Cardiac muscle cell (in vitro differentiated cells and primary cell): Measurements from ENCODE around the gene TNFAIP8L3. TPM values are rescaled to one million over a fixed set of nuclear protein-coding genes. Genes with fewer than 3 reads are reported as not detected.

Source experiments
- DNase-seq, 2 donors: peaks; one replicate each; pipeline versions ENCODE4 v3.0.0 to v3.0.0-alpha.2; 2010 to 2017; ENCODE audit warnings: low read depth in 1 of 2, low spot score in 1 of 2
- H3K27ac ChIP-seq: fragments of 200-600 bp; sonication (generic); 2 replicates; pipeline ENCODE4 v1.5.1; 2016
- H3K27me3 ChIP-seq: fragments of 200-600 bp; sonication (generic); 2 replicates; pipeline ENCODE4 v1.6.0; 2016; ENCODE audit warnings: control low read depth
- H3K36me3 ChIP-seq: fragments of 200-600 bp; sonication (generic); 2 replicates; pipeline ENCODE4 v1.5.1; 2016; ENCODE audit warnings: control low read depth
- H3K4me1 ChIP-seq: fragments of 200-600 bp; sonication (generic); 2 replicates; pipeline ENCODE4 v1.8.1; 2017; ENCODE audit warnings: low read depth, mild to moderate bottlenecking, mixed run types
- H3K4me3 ChIP-seq: fragments of 200-600 bp; sonication (generic); 2 replicates; pipeline ENCODE4 v1.5.1; 2016; ENCODE audit warnings: mild to moderate bottlenecking
- H3K9me3 ChIP-seq: fragments of 200-600 bp; sonication (generic); 2 replicates; pipeline ENCODE4 v1.5.1; 2017; ENCODE audit warnings: low read depth, mild to moderate bottlenecking, control low read depth
- polyA plus RNA-seq: library from polyadenylated mRNA; unstranded; fragments of >200 nt; fragmentation: Nextera tagmentation; extraction: Ambion mirVana; gene quantifications from 2 replicates; pipeline ENCODE4 v1.2.1, GENCODE V29; 2016
- total RNA-seq: library from RNA; depleted of rRNA; stranded (reverse); fragments of >200 nt; gene quantifications from 2 replicates; pipeline ENCODE4 v1.2.3, GENCODE V29; 2016
- TF ChIP-seq, protein P1 (sequence below): IDR thresholded peaks from 2 replicates; pipeline ENCODE4 v1.5.1; 2012; ENCODE audit warnings: low read depth, mild to moderate bottlenecking, low read length

The TNFAIP8L3 gene
- total and polyA plus RNA-seq, 2 experiments from 2014 or later: not detected

DNA sequence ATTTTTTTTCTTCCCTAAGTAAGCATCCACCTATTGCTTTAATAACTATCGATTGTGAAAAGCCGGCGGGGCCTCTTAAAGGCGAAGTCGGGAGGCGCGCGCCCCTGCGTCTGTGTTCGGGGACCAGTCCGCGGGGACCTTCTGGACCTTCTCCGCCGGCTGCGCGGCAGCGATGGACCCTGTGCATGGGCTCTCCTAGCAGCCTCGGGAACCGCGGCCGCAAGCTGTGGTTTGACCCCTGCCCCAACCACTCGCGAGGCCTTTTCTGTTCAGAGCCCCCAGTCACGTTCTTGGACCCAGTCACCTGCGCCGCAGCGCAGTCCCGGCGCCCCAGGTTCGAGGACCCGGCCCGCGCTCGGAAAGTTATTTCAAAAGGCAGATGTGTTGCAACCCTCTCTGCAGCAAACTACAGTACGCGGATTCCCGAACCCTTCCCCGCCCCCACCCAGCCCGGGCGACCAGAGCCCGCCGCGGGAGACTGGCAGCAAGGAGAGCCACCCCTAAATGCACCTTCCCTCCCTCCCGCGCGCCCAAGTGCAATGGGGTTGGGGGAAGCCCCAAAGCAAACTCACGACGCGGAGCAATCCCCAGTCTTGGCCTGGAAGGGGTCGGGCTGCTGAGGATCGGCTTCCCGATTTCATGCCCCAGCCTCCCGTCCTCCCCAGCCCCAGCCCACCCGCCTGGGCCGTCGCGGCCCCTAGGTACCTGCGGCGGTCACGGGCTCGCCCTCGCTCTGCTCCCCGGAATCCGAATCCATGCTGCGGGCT lies 684 bp downstream of the TNFAIP8L3 start:
- Histone ChIP-seq H3K4me3 (peak overlapping the region; percentile 36), H3K27me3 (peaks cover 94% of the 10 kb centered on the region), H3K27ac (no peak overlapping the region), H3K4me1 (no peaks in the 10 kb centered on the region), H3K36me3 (no peaks in the 10 kb centered on the region), H3K9me3 (no peaks in the 10 kb centered on the region)
- DNase-seq: peak; percentile 32 to 62
- TF ChIP-seq, protein P1, sequence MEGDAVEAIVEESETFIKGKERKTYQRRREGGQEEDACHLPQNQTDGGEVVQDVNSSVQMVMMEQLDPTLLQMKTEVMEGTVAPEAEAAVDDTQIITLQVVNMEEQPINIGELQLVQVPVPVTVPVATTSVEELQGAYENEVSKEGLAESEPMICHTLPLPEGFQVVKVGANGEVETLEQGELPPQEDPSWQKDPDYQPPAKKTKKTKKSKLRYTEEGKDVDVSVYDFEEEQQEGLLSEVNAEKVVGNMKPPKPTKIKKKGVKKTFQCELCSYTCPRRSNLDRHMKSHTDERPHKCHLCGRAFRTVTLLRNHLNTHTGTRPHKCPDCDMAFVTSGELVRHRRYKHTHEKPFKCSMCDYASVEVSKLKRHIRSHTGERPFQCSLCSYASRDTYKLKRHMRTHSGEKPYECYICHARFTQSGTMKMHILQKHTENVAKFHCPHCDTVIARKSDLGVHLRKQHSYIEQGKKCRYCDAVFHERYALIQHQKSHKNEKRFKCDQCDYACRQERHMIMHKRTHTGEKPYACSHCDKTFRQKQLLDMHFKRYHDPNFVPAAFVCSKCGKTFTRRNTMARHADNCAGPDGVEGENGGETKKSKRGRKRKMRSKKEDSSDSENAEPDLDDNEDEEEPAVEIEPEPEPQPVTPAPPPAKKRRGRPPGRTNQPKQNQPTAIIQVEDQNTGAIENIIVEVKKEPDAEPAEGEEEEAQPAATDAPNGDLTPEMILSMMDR: no peak

DNA sequence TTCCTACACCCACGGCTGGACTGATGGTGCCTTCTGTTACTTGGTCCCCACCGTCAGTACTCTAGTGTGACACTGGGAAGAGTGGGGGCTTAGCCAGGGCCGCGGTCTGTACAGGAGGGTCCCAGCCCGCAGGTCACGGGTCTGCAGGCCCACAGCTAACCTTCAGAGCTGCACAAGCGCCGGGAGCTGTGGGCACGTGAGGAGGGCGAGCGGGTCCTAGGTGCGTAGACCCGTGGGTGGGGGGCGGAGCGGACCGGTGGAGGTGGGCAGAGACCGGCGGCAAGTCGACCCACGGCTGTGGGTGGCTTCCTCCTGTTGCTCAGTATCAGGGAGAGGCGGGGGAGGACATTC lies 1.2 kb downstream of the TNFAIP8L3 start:
- Histone ChIP-seq H3K9me3 (no peaks in the 10 kb centered on the region), H3K27ac (no peak overlapping the region), H3K4me1 (no peaks in the 10 kb centered on the region), H3K36me3 (no peaks in the 10 kb centered on the region), H3K27me3 (peaks cover 94% of the 10 kb centered on the region), H3K4me3 (no peak overlapping the region)
- no peak for DNase-seq
- TF ChIP-seq, protein P1: no peak

DNA sequence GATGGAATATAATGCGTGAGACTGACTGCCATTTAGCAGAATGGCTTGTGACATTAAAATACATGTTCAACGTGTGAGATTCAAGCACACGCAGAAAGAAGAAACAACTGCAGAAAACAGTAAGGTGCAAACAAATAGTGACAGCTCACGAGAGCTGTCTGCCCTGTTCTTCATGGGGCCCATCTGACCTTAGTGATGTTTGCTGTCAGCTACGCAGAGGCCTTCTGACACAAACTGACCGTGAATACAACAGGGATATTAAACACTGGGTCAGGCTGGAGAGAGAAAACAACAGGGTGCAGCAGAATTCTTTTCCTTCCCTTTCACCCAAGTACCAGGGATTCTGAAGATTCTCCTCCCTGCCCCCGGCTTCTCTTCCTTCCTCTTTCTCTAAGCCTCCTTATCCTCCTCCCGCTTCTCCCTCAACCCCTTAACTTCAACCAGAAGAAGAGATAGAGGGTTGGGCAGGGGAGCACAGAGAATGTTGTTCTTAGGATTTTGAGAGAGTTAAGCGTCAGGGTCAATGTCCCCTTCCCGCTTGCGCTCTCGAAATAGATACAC lies 2.1 kb downstream of the TNFAIP8L3 start:
- no peaks in the 10 kb centered on the region for H3K4me1 ChIP-seq
- TF ChIP-seq, protein P1: no peak
- no peak overlapping the region for H3K4me3 ChIP-seq
- peaks cover 94% of the 10 kb centered on the region for H3K27me3 ChIP-seq
- H3K9me3 ChIP-seq: no peaks in the 10 kb centered on the region
- no peaks in the 10 kb centered on the region for H3K36me3 ChIP-seq
- no peak overlapping the region for H3K27ac ChIP-seq
- DNase-seq: no peak

DNA sequence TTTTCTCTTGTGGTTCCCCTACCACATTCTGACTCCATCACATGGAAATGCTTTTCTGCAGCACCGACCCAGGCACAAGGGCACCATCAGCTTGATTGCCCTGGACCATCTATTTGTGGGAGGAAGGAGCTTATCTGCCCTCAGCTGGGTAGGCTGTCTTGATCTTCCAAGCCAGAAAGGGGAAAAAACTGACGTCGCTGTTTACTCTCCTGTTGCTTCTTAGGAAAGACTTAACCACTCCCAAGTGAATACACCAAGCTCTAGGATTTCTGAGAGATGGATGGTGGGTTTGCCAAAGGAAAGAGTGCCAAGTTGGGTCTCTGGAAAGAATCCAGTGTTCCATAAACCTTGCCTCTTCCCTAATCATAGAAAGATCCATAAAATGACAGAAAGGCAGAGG lies 4.0 kb downstream of the TNFAIP8L3 start:
- Histone ChIP-seq H3K9me3 (no peaks in the 10 kb centered on the region), H3K27me3 (peaks cover 76% of the 10 kb centered on the region), H3K27ac (no peak overlapping the region), H3K4me1 (no peaks in the 10 kb centered on the region), H3K36me3 (no peaks in the 10 kb centered on the region), H3K4me3 (no peak overlapping the region)
- DNase-seq: peak in 1 of 2 donors; percentile 21
- TF ChIP-seq, protein P1: no peak

DNA sequence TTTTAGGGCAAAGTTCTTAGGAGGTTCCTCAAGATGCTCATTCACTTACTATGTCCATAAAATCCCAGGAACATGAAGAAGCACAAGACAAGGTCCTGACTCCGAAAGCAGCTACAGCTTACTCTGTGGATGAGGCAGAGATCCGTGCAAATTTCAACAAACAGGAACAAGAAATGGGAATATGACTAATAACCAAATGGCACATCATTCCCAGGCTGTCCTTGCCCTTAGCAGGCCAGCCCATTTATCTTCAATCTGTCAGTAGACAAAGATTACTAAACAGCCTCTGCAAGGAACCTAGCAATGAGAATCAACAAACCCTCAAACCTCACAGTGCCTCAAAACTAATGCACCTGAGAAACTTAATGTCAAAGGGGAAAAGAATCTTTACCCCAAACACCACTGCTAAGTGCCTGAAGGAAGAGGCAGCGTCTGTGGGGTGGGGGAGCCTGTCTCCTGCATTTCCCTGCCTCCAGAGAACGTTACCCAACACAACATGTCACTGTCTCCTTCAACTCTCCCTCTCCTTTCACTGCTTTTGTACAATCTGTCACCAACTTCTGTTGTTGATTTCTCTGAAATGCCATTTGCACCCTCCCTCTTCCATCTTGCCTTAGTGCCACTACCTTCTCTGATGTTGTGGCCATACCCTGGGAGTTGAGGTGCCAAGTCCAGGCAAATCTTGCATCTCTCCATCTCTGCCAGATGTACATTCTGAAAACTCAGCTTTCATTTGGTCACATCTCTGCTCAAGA lies 4.8 kb downstream of the TNFAIP8L3 start:
- TF ChIP-seq, protein P1: no peak
- Histone ChIP-seq H3K27ac (no peak overlapping the region), H3K27me3 (peaks cover 67% of the 10 kb centered on the region), H3K9me3 (no peaks in the 10 kb centered on the region), H3K4me1 (no peaks in the 10 kb centered on the region), H3K36me3 (no peaks in the 10 kb centered on the region), H3K4me3 (no peak overlapping the region)
- peak in 1 of 2 donors; percentile 38 for DNase-seq
